ENCODE data around the gene ROR2.
A peak's percentile ranks its signal among the peaks of the same experiment; 100 is the strongest.

ROR2 gene

GRCh38 chr9:91611582-91611981 lies 338.4 kb downstream of the ROR2 start:
- intact Hi-C loops (cut with DNase I): no loop called here
- no peak for DNase-seq

DNA sequence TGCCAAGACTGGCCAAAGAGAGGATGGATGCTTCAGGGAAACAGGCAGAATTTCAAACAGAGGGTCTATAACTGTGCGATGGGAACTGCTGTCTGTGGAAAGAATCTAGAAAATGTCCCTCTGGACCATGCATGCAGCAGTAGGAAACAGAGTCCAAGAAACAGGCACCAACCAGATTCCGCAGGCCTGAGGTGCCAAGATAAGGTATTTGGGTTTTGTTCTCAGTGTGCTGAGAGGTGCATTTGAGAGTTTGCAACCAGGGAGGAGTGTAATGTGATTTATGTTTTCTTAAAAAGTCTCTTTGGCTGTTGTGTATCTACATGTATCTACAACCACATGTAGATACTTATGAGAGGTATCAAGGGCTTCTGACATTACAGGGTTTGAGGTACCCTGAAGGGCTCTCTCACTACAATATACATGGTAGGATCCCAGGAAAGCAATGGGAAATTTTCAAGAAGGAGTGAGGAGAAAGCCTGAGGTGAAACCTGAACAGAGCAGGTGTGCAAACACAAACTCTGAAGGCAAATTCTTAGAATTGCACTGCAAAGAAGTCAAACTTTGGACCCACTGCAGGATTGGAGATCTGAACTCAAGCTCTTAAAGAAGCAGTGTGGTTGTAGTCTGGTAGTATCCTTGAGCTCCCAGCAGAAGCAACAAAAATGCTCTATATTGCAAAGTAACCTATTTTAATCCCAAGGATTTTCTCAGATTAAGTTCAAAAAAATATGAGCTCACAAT lies 343.6 kb downstream of the ROR2 start:
- DNase-seq: no peak
- intact Hi-C loops (cut with DNase I): no loop called here

DNA sequence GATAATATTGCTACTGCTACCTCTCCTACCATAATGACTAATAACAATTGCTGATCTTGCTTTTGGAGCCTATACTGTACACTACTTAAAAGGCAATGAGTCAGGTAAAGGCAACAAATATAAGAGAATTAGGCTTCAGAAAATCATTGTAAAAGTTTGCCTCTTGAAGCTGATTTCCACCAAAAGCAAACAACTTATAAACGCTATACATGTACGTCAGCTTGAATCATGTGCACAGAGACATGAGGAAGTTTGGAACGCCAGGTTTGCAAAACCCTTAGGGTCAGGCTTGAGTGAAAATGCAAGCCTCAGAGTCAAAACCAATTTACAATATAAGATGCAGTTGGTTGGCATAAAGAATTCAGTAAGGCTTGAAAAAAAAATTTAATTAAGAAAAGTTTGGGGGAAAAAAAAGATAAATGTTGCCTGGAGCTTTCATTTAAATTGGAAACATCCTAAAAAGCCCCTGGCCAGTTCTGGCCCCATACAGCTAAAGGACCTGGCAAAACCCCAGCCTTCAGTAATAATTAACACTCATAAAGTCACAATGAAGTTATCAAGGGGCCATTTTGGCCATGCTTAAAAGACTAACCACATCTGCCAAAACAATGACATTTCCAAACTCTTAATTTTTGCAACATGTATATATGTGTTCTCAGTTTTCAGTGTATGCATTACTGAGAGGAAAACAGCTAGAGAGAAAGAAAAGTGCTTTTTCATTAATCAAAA lies 345.4 kb downstream of the ROR2 start:
- DNase-seq: no peak
- intact Hi-C loops (cut with DNase I): no loop called here

DNA sequence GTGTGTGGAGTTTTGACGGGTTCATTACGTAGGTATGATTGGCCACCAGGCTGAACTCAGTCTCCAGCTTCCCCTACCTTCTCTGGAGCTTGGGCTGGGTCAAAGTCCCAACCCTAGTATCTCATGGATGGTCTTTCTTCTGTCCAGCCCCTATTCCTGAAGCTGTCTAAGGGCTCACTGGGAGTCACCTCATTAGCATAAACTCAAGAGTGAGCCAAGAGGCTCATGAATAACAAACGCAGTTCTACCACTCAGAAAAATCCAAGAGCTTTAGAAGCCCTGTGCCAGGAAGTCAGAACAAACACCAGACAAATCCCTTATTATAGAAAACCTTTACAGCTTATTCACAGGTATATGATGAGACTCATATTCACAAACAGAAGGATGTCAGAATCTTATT lies 346.1 kb downstream of the ROR2 start:
- DNase-seq: no peak
- intact Hi-C loops (cut with DNase I): no loop called here

DNA sequence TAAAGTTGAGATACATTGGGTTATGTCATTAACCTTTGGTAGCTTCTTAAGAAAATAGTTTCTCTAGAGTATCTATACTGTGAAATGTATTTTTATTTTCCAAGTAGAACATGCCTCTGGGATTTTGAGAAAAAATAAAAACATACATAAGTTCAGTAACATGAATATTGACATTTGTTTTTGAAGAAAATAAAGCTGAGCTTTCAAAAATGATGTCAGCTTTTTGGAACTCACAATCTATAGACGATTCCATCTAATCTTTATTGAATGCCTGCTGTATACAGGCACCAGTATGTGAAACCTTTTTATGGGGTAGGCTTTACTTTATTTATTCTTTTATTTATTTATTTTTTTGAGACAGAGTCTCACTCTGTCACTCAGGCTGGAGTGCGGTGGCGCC lies 350.5 kb downstream of the ROR2 start:
- intact Hi-C loops (cut with DNase I): no loop called here
- DNase-seq: no peak

GRCh38 chr9:91591627-91592026 lies 358.4 kb downstream of the ROR2 start:
- intact Hi-C loops (cut with DNase I): no loop called here
- no peak for DNase-seq

DNA sequence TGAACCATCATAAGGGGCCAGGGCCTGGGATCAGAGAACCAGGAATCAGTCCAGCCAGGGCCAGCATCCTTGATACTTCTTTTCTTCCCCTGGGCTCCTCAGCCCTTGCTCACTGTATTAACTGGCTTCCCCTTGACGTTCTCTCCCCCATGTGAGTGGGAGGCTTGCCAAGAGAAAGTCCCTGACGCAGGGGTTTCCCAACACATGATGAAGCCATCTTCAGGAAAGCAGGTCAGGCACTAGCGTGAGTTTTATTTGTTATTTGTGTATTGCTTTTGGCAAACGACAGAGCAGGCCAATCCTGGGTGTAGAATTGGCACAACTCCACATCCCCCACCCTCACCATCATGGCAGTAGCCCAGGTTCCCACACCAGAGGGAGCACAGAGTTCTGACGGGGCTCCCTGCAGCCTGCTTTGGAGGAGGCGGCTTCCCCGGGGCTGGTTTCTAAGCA lies 360.9 kb downstream of the ROR2 start:
- intact Hi-C loops (cut with DNase I): no loop called here
- peak in 4 of 42 donors; percentile 4 to 25 (median 8) for DNase-seq

GRCh38 chr9:91586282-91586681 lies 363.7 kb downstream of the ROR2 start:
- no peak for DNase-seq
- intact Hi-C loops (cut with DNase I): no loop called here

GRCh38 chr9:91583966-91584365 lies 366.1 kb downstream of the ROR2 start:
- peak in 9 of 42 donors; percentile 12 to 61 (median 34) for DNase-seq

GRCh38 chr9:91583161-91583875 lies 366.7 kb downstream of the ROR2 start:
- intact Hi-C loops (cut with DNase I): no loop called here
- DNase-seq: peak in 1 of 42 donors; percentile 2

More at GRCh38 chr9:91583966-91584365, 366.1 kb downstream of the ROR2 start:
- intact Hi-C loops (cut with DNase I): no loop called here

GRCh38 chr9:91582181-91582580 lies 367.8 kb downstream of the ROR2 start:
- intact Hi-C loops (cut with DNase I): no loop called here
- no peak for DNase-seq

DNA sequence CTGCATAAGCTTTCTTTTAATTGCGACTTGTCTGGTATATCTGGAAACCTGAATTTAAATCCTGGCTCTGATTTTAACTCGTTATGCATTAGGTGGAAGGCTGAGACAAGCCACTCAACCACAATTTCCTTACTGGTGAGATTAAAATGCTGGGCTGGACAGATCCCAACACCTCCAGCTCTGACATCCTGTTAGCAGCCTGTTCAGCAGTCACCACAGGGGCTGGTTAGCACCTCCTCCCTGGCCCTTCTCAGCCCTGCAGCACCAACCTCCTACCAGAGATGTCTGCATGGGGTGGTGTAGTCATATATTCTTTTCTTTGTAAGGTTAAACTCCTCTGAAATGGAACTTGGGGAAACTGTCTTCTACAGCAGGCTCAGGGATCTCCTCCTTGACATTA lies 369.9 kb downstream of the ROR2 start:
- intact Hi-C loops (cut with DNase I): no loop called here
- DNase-seq: peak in 1 of 42 donors; percentile 7

- intact Hi-C loops (cut with DNase I): no loop called here
- peak in 1 of 42 donors; percentile 5 for DNase-seq
Measured at GRCh38 chr9:91578911-91579310, 371.1 kb downstream of the ROR2 start.

GRCh38 chr9:91577633-91578061 lies 372.4 kb downstream of the ROR2 start:
- peak in 1 of 42 donors; percentile 33 for DNase-seq
- intact Hi-C loops (cut with DNase I): no loop called here

DNA sequence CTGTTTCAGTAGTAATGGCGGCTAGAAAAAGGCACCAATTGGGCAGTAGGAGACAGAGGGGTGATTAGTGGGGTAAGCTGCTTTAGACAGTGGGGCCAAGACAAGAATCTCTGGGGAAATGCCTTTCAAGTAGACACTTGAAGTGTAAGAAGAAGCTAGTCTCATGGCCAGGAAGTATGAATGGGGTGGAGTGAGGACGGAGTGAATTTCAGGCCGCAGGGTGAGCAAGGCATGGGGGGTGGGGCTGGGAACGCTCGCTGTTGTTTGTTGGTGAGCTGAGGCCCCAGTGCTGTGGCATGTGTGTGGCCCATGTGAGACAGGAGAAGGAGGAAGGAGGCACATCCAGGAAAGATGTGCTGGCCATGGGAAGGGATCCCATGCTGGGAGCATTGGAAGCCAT lies 377.2 kb downstream of the ROR2 start:
- no peak for DNase-seq
- intact Hi-C loops (cut with DNase I): no loop called here

DNA sequence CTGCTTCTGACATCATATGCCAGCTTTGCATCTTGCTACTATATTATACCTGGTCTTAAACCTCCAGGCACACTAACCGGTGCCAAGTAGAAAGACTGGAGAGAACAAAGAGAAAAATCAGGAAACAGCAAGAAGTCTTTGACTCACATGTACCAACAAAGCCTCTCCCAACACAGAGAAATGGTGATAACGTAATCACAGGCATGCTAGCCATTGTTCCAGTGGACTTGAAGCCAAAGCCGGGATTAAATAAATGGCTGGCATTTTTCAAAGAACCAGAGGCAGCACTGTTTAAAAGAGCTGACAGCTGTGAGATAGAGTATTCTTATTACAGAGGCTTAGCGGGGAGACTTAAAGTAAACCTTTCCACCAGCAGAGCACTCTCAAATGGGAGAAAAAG lies 378.0 kb downstream of the ROR2 start:
- no peak for DNase-seq
- intact Hi-C loops (cut with DNase I): no loop called here

DNA sequence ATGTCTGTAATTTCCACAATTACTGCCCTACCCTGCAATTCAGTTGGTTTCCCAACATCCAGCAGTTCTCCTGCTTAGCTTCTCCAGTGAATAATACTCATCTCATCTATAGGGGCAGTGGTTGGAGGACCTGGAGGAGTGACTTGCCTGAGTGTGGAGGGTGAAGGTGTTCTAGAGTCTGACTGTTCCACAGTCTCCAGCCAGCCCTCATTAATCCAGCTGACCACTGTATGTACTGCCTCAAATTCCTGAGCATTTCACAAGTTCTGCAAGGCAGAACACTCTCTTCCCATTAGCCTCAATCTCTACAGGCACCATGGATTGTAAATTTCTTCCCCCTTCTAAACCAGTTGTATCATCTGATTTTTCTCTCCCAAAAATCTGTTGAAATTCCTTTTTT lies 379.0 kb downstream of the ROR2 start:
- intact Hi-C loops (cut with DNase I): no loop called here
- no peak for DNase-seq

DNA sequence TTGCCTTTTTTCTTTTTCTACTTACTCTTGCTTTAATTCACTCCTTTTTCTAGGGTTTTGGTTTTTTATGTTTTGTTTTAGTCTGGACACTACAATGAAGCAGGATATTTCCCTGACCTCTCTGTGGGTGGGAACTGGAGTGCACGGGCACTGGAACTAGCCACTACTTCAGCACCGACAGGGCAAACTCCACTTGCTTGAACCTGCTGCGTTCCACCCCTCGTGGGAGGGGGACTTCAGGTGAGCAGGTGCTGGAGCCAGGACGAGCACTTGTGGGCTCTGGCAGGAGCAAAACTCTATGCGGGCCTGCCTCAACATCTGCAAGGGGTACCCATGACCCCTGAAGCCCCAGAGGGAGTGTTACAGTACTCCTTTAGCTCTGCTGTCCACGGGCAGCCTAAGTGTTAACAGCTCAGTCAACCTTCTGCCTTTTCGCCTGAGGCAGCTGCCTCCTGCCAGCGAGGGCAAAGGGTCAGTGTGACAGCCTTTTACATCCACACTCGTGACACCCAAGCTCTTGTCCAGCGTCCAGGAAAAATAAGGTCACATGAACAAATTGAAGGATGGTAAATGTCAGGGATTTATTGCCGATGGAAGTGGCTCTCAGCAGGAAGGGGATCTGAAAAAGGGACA lies 382.3 kb downstream of the ROR2 start:
- intact Hi-C loops (cut with DNase I): no loop called here
- peak in 1 of 42 donors; percentile 33 for DNase-seq

GRCh38 chr9:91564081-91564670 lies 385.9 kb downstream of the ROR2 start:
- DNase-seq: no peak
- intact Hi-C loops (cut with DNase I): no loop called here

Data from head of caudate nucleus (tissue), 42 donors.